ENCODE results near the gene VASH1.
A peak's percentile ranks its signal among the peaks of the same experiment; 100 is the strongest.

The VASH1 gene

DNA sequence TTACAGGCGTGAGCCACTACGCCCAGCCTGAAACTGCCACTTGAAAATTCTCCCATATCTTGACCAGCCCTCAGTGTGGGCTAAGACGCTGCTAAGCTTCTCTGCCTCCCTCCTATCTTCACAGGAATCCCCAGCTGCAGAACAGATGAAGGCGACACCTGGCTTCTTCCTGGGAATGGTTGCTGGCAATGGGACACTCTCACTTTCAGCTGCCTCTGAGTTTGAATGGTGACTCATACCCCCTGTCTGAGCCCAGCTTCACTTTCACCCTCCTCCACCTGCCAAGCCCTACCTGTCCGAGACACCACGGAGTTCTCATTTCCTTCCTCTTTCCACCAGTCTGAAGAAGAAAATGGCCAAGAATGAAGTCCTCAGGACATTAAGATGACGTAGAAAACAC is 18.3 kb upstream of the VASH1 start:
- no peaks in the 10 kb centered on the region for H3K4me1 ChIP-seq (ENCODE audit: control insufficient read depth, insufficient read depth, low read length)
- no peaks in the 10 kb centered on the region for H3K36me3 ChIP-seq (ENCODE audit: control insufficient read depth, insufficient read depth, low read length)
- H3K4me3 ChIP-seq (ENCODE audit: low read depth, low read length), result no peak overlapping the region
- no peak overlapping the region for H3K27ac ChIP-seq (ENCODE audit: low read depth, low read length)
- peaks cover 2% of the 10 kb centered on the region for H3K9me3 ChIP-seq (ENCODE audit: control insufficient read depth, insufficient read depth, low read length)
- H3K9ac ChIP-seq (ENCODE audit: low read depth, low read length), result no peak overlapping the region
- no peaks in the 10 kb centered on the region for H3K27me3 ChIP-seq (ENCODE audit: control insufficient read depth, insufficient read depth, low read length)

DNA sequence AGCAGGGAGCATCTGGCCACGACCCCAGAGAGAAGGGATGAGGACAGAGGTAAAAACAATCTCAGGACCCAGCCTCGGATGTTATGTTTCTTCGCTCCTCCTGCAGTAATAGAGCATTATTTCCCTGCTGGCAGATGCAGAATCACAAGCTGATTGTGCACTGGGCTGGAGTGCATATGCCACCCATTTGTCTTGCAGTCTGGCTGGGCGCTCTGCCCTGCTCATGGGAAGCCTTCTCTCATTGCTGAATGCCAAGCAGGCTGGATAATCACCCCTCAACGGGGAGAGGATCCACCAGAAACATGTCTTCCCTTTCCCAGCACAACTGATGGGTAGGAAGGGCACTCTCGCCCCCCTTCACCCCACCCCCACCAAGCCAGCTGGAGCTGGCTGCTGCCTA is 8.5 kb upstream of the VASH1 start:
- no peak overlapping the region for H3K4me3 ChIP-seq (ENCODE audit: low read depth, low read length)
- no peak overlapping the region for H3K27ac ChIP-seq (ENCODE audit: low read depth, low read length)
- H3K27me3 ChIP-seq (ENCODE audit: control insufficient read depth, insufficient read depth, low read length), result peaks cover 3% of the 10 kb centered on the region; the same call in 1 of the 2 replicates
- H3K9ac ChIP-seq (ENCODE audit: low read depth, low read length), result no peak overlapping the region
- H3K4me1 ChIP-seq (ENCODE audit: control insufficient read depth, insufficient read depth, low read length), result no peaks in the 10 kb centered on the region
- H3K36me3 ChIP-seq (ENCODE audit: control insufficient read depth, insufficient read depth, low read length), result no peaks in the 10 kb centered on the region
- no peaks in the 10 kb centered on the region for H3K9me3 ChIP-seq (ENCODE audit: control insufficient read depth, insufficient read depth, low read length)

DNA sequence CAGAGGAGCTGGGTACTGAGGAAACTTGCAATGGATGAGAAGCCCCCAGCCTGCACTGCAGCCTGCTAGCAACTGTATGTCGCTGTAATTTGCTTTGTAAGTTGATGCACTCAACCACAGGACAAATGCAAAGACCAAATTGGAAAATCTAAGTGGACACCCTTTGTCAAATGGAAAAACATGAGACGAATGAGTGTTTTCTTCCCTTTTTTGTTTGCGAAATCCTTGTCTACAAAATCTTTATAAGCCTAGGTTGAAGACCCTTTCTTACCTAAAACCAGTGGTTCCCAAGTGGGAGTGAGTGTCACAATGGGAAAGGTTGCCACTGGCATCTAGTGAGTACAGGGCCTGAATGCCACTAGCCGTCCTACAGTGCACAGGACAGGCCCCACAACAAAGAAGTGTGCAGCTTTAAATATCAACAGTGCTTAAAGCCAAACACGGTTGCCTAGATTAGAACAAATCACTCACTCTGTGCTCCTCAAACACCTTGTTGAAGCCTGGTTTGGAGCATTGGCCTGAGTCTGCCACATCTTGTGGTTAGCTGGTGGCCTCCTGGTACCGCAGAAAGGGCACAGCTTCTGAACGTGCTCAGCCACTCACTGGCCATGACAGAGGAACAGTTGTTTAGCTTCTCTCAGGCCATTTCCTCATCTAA is 7.6 kb upstream of the VASH1 start:
- H3K4me1 ChIP-seq (ENCODE audit: control insufficient read depth, insufficient read depth, low read length), result no peaks in the 10 kb centered on the region
- H3K27me3 ChIP-seq (ENCODE audit: control insufficient read depth, insufficient read depth, low read length), result peaks cover 9% of the 10 kb centered on the region; the same call in 1 of the 2 replicates
- H3K36me3 ChIP-seq (ENCODE audit: control insufficient read depth, insufficient read depth, low read length), result no peaks in the 10 kb centered on the region
- no peaks in the 10 kb centered on the region for H3K9me3 ChIP-seq (ENCODE audit: control insufficient read depth, insufficient read depth, low read length)
- H3K4me3 ChIP-seq (ENCODE audit: low read depth, low read length), result no peak overlapping the region
- H3K27ac ChIP-seq (ENCODE audit: low read depth, low read length), result no peak overlapping the region
- H3K9ac ChIP-seq (ENCODE audit: low read depth, low read length), result no peak overlapping the region

DNA sequence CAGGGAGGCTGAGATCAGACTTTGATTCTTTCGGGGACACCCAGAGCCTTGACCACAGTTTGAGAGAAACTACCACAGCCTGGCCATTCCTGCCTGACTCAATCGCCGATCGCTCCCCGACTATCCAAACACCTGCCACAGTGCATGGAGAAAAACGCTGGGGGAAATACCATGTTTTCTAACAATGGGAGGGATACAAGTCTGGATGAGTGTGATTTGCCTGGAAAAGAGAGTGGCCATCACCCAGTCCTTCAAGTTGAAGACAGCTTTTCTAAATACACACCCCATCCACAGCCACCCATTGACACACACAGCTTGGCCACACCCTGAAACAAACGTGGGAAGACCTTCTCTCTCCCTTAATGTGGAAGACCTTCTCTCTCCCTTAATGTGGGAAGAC is 6.7 kb upstream of the VASH1 start:
- no peak overlapping the region for H3K9ac ChIP-seq (ENCODE audit: low read depth, low read length)
- no peaks in the 10 kb centered on the region for H3K9me3 ChIP-seq (ENCODE audit: control insufficient read depth, insufficient read depth, low read length)
- no peak overlapping the region for H3K27ac ChIP-seq (ENCODE audit: low read depth, low read length)
- peaks cover 18% of the 10 kb centered on the region for H3K27me3 ChIP-seq (ENCODE audit: control insufficient read depth, insufficient read depth, low read length)
- H3K4me3 ChIP-seq (ENCODE audit: low read depth, low read length), result no peak overlapping the region
- no peaks in the 10 kb centered on the region for H3K36me3 ChIP-seq (ENCODE audit: control insufficient read depth, insufficient read depth, low read length)
- no peaks in the 10 kb centered on the region for H3K4me1 ChIP-seq (ENCODE audit: control insufficient read depth, insufficient read depth, low read length)

DNA sequence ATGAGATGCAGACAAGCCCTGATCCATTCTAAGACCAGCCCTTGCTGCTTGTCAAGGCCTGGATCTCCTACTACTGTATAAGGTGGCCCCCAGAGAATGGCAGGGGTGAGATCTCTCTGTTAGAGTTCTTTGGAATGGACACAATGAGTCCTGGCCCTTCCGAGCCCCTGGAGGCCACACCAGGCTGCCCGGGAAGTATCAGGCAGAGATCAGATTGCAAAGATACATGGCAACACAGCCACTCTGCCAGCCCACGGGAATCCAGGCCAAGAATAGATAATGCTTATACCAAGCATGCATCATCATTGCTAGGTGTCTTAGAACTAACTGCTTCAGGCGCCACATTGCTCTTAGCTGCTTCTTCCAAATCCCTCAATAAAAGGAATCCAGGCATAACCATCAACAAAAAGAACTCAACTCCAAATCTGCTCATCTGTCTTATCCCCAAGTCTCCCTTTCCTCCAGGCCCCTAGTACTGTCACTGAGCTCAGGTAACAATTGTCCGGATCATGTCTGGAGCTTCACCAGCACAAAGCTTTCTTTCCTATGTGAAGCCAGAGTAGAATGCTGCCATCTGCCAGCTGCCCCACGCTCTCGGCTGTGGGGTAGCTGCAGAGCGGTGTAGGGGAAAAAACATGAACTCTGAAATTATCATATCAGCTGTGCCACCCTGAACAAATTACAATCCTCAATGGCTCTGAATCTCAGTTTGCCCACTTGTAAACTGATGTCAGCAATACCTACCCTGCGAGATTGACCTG is 5.5 kb upstream of the VASH1 start:
- H3K9ac ChIP-seq (ENCODE audit: low read depth, low read length), result no peak overlapping the region
- H3K4me1 ChIP-seq (ENCODE audit: control insufficient read depth, insufficient read depth, low read length), result no peaks in the 10 kb centered on the region
- no peak overlapping the region for H3K4me3 ChIP-seq (ENCODE audit: low read depth, low read length)
- no peaks in the 10 kb centered on the region for H3K9me3 ChIP-seq (ENCODE audit: control insufficient read depth, insufficient read depth, low read length)
- no peak overlapping the region for H3K27ac ChIP-seq (ENCODE audit: low read depth, low read length)
- H3K27me3 ChIP-seq (ENCODE audit: control insufficient read depth, insufficient read depth, low read length), result peaks cover 30% of the 10 kb centered on the region
- no peaks in the 10 kb centered on the region for H3K36me3 ChIP-seq (ENCODE audit: control insufficient read depth, insufficient read depth, low read length)

DNA sequence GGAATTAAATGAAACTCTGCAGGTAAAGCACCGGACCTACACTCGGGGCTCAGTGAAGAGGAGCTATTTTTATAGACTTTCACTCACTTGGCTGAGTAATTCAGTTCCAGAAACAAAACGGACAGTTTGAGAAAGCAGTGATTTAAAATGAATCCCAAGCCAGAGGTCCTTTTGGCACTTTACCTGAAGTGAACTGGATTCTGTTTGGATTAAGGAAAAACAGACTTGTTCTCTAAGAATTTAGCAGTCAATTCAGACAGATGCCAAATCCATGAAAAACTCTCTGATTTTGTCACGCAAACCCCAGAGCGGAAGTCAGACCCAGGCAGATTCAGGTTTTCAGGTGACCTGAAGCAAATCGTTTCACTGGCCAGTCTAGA is 4.9 kb upstream of the VASH1 start:
- Histone ChIP-seq H3K4me1 (ENCODE audit: control insufficient read depth, insufficient read depth, low read length) (no peaks in the 10 kb centered on the region), H3K27me3 (ENCODE audit: control insufficient read depth, insufficient read depth, low read length) (peaks cover 35% of the 10 kb centered on the region), H3K9me3 (ENCODE audit: control insufficient read depth, insufficient read depth, low read length) (no peaks in the 10 kb centered on the region), H3K4me3 (ENCODE audit: low read depth, low read length) (no peak overlapping the region), H3K27ac (ENCODE audit: low read depth, low read length) (no peak overlapping the region), H3K9ac (ENCODE audit: low read depth, low read length) (no peak overlapping the region), H3K36me3 (ENCODE audit: control insufficient read depth, insufficient read depth, low read length) (no peaks in the 10 kb centered on the region)

DNA sequence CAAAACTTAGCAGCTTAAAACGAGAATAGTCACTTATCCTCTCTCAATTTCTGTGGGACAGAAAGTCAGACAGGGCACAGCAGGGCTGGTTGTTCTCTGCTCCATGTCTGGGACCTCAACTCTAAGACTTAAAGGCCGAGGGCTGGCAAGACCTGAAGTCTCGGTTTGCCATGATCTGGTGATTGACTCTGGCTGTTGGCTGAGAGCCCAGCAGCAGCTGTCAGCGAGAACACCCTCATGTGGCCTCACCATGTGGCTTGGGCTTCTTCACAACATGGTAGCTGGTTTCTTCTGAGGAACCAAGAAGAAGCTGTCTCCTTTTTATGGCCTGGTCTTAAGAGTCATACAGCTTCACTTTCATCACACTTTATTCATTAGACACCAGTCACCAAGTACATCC is 1.7 kb upstream of the VASH1 start:
- Histone ChIP-seq H3K4me3 (ENCODE audit: low read depth, low read length) (no peak overlapping the region), H3K9me3 (ENCODE audit: control insufficient read depth, insufficient read depth, low read length) (no peaks in the 10 kb centered on the region), H3K9ac (ENCODE audit: low read depth, low read length) (no peak overlapping the region), H3K36me3 (ENCODE audit: control insufficient read depth, insufficient read depth, low read length) (no peaks in the 10 kb centered on the region), H3K4me1 (ENCODE audit: control insufficient read depth, insufficient read depth, low read length) (no peaks in the 10 kb centered on the region; the same call in 1 of the 2 replicates), H3K27me3 (ENCODE audit: control insufficient read depth, insufficient read depth, low read length) (peaks cover 64% of the 10 kb centered on the region), H3K27ac (ENCODE audit: low read depth, low read length) (no peak overlapping the region)

DNA sequence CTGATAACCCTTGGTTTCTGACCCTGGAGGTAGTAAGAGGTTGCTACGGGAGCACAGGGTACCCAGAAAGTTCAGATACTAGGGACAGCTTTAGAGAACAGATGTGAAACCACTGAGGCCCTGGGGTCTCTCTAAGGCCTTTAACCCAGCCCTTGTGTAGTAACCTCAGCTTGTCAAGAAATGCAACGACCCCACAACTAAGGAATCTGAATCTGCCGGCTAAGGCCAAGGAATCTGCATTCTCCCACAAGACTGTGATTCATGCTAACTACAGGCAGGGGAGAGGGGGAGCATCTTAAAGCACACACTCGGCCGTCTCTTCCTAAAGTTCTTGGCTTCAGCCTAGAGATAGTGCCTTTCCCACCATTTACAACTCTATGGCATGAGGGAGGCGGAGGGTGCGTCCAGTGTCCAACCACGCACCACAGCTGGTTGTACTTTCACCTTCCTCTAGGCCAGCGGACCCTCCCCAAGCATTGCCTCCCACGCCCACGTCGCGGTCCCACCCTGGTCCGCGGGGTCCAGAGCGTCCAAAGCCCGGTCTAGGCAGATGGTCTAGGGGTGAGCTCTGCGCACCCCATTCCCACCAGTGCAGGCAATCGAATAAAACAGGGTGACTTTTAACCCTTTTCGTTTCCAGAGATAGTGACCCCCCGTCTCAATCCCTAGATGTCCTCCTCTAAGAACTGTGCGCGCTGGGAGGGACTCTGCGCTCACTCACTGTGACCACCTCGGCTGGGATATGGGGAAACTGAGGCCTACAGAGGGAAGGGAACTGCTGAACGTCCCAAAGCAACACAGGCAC is 735 bp upstream of the VASH1 start:
- no peaks in the 10 kb centered on the region for H3K36me3 ChIP-seq (ENCODE audit: control insufficient read depth, insufficient read depth, low read length)
- no peaks in the 10 kb centered on the region; the same call in 1 of the 2 replicates for H3K4me1 ChIP-seq (ENCODE audit: control insufficient read depth, insufficient read depth, low read length)
- no peak overlapping the region for H3K27ac ChIP-seq (ENCODE audit: low read depth, low read length)
- H3K27me3 ChIP-seq (ENCODE audit: control insufficient read depth, insufficient read depth, low read length), result peaks cover 66% of the 10 kb centered on the region
- H3K4me3 ChIP-seq (ENCODE audit: low read depth, low read length), result peak overlapping the region; percentile 72
- no peak overlapping the region for H3K9ac ChIP-seq (ENCODE audit: low read depth, low read length)
- H3K9me3 ChIP-seq (ENCODE audit: control insufficient read depth, insufficient read depth, low read length), result no peaks in the 10 kb centered on the region

DNA sequence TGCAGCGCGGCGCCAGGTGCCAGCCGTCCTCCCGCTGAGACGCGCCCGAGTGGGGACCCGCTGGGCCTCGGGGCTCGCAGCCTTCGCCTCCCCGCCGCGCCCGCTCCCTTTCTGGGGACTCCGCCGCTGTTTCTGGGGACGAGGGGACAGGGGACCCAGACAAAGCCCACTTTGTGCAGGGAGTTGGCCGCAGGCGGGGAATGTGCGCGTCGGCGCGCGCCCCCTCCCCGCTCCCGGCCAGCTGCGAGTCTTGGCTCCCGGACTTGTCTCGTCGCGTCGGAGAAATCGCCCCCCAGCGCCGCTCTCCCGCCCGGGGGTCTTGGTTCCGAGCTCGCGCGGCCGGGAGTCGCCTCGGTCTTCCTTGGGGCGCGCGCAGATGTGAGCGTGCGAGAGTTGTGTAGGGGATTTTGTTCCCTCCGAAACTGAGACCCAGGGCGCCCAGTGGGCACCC is 717 bp downstream of the VASH1 start:
- H3K4me1 ChIP-seq (ENCODE audit: control insufficient read depth, insufficient read depth, low read length), result no peaks in the 10 kb centered on the region; the same call in 1 of the 2 replicates
- H3K27me3 ChIP-seq (ENCODE audit: control insufficient read depth, insufficient read depth, low read length), result peaks cover 68% of the 10 kb centered on the region
- no peak overlapping the region for H3K27ac ChIP-seq (ENCODE audit: low read depth, low read length)
- H3K36me3 ChIP-seq (ENCODE audit: control insufficient read depth, insufficient read depth, low read length), result no peaks in the 10 kb centered on the region
- peak overlapping the region; percentile 40; the same call in 1 of the 2 replicates for H3K9ac ChIP-seq (ENCODE audit: low read depth, low read length)
- H3K9me3 ChIP-seq (ENCODE audit: control insufficient read depth, insufficient read depth, low read length), result no peaks in the 10 kb centered on the region
- peak overlapping the region; percentile 72 for H3K4me3 ChIP-seq (ENCODE audit: low read depth, low read length)

DNA sequence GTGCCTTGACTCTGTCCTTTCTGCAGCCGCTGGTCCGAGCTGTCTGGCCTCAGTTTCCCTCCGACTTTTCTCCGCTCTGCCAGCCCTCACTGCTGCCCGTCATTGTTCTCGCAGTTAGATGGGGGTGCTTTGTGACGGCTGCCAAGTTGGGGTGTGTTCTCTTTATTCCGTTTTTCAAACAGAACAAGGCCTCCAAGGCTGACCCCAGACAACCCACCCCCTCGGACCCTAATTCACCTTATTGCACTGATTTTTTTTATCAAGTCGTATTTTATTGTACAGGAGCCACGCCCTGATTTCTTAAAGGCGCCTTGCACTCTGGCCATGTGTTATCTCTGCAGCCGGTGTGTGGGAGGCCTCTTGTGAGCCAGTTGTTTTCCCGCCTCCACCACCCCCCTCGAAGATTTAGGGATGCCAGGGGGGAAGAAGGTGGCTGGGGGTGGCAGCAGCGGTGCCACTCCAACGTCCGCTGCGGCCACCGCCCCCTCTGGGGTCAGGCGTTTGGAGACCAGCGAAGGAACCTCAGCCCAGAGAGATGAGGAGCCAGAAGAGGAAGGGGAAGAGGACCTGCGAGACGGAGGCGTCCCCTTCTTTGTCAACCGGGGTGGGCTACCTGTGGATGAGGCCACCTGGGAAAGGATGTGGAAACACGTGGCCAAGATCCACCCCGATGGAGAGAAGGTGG is 1.3 kb downstream of the VASH1 start:
- H3K4me3 ChIP-seq (ENCODE audit: low read depth, low read length), result peak overlapping the region; percentile 72
- no peak overlapping the region for H3K9ac ChIP-seq (ENCODE audit: low read depth, low read length)
- H3K9me3 ChIP-seq (ENCODE audit: control insufficient read depth, insufficient read depth, low read length), result no peaks in the 10 kb centered on the region
- H3K36me3 ChIP-seq (ENCODE audit: control insufficient read depth, insufficient read depth, low read length), result no peaks in the 10 kb centered on the region
- H3K4me1 ChIP-seq (ENCODE audit: control insufficient read depth, insufficient read depth, low read length), result peaks cover 4% of the 10 kb centered on the region
- H3K27ac ChIP-seq (ENCODE audit: low read depth, low read length), result no peak overlapping the region
- peaks cover 68% of the 10 kb centered on the region for H3K27me3 ChIP-seq (ENCODE audit: control insufficient read depth, insufficient read depth, low read length)
